Measurements from ENCODE around the gene HRK.

HRK gene

DNA sequence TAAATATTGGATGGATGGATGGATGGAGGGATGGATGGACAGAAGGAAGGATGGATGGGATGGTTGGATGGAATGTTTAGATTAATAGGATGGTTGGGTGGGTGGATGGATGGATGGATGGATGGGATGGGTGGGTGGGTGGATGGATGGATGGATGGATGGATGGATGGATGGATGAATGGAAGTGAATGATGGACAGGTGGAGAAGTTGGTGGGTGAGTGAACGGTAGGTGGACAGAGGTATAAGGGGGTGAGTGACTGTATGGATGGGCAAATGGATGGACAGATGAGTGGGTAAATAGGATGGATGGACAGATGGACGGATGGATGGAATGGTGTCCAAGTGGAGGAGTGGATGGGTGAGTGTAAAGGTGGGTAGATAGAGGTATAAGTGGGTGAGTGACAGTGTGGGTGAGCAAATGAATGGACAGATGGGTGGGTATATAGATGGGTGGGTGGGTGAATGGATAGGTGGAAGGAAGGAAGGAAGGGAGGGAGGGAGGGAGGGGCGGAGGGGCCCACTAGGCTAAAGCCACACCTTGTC lies 41.9 kb downstream of the HRK start:
- no peak for DNase-seq (ENCODE audit: extremely low spot score)
- TF ChIP-seq, protein P1, sequence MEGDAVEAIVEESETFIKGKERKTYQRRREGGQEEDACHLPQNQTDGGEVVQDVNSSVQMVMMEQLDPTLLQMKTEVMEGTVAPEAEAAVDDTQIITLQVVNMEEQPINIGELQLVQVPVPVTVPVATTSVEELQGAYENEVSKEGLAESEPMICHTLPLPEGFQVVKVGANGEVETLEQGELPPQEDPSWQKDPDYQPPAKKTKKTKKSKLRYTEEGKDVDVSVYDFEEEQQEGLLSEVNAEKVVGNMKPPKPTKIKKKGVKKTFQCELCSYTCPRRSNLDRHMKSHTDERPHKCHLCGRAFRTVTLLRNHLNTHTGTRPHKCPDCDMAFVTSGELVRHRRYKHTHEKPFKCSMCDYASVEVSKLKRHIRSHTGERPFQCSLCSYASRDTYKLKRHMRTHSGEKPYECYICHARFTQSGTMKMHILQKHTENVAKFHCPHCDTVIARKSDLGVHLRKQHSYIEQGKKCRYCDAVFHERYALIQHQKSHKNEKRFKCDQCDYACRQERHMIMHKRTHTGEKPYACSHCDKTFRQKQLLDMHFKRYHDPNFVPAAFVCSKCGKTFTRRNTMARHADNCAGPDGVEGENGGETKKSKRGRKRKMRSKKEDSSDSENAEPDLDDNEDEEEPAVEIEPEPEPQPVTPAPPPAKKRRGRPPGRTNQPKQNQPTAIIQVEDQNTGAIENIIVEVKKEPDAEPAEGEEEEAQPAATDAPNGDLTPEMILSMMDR (IDR thresholded peaks at IDR 0.05; ENCODE audit: control extremely low read depth, extremely low read depth, low read depth, missing control alignments): no peak
- ChIA-PET POLR2A (no interaction called here), CTCF (no interaction called here)

DNA sequence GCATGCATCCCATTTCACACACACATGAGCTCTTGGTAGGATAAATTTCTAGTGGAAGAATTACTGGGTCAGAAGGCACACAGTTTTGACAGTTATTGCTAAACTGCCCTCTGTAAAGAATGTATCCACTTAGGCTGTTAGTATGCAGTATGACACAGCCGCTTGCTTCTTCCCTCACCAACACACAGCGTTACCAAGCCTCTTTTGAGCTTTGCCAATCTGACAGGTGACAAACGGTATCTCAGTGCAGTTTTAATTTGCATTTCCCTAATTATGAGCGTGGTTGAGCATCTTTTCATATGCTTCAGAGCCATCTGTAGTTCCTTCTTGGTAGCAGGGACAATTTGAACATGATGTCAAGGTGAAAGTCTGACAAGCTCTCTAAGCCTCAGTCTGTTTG lies 42.9 kb downstream of the HRK start:
- no peak for DNase-seq (ENCODE audit: extremely low spot score)
- TF ChIP-seq, protein P1 (IDR thresholded peaks at IDR 0.05; ENCODE audit: control extremely low read depth, extremely low read depth, low read depth, missing control alignments): no peak
- POLR2A ChIA-PET: no interaction called here
- CTCF ChIA-PET: no interaction called here

DNA sequence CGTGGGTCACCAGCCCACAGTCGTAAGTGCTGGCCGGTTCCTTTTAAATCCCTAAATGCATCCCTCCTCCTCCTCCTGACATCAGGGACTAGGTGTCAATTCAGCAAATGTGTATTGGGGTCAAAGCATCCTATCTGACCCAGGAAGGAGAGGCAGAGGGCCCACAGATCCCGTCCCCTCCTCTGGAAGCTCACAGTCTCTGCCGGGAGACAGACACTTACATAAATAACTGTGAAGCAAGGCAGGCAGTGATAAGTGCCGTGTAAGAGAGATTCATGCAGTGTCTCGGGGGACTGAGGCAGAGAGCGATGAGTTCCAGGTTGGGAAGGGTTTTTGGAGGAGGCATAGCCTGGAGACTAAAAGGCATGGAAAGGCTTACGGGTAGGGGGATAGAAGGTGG lies 44.1 kb downstream of the HRK start:
- POLR2A ChIA-PET: no interaction called here

DNA sequence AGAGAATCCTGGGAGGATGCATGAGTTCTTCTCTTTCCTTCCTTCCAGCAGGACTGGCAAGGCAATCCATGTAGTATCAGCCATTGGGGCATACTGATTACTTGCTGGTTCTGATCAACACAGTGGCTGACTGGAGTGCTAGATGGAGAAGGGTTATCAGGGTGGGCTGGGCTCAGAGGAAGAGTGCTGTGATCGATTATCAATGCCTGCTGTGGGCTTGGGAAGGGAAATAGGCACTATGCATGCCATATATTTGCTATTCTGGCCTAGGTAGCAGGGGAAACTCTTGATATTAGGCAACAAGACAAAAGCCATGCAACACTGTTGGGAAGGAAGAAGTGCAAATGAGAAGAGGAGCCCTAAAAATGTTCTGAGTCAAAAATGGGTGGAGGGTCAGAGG lies 45.8 kb downstream of the HRK start:
- CTCF ChIA-PET: no interaction called here
- DNase-seq (ENCODE audit: extremely low spot score): no peak
- POLR2A ChIA-PET: no interaction called here
- TF ChIP-seq, protein P1 (IDR thresholded peaks at IDR 0.05; ENCODE audit: control extremely low read depth, extremely low read depth, low read depth, missing control alignments): no peak

More for the DNA sequence above, 44.1 kb downstream of the HRK start:
- TF ChIP-seq, protein P1 (IDR thresholded peaks at IDR 0.05; ENCODE audit: control extremely low read depth, extremely low read depth, low read depth, missing control alignments): no peak
- no peak for DNase-seq (ENCODE audit: extremely low spot score)
- CTCF ChIA-PET: no interaction called here

DNA sequence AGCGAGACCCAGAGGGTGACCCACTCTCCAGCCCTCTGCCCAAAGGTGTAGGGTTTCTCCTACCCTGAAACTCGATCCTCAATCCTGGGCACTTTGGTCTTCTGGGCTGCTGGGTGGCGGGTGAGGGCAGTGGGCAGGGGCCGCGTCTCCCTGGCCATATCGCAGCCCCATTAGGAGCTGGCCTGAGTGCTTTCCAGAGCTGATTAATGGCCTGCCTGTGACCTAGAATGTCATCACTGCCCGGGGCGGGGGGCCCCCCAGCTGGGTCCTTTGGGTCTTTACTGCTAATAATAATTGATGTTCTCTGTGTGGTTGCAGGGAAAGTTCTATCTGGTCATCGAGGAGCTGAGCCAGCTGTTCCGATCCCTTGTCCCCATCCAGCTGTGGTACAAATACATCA lies 47.8 kb downstream of the HRK start:
- TF ChIP-seq, protein P1 (IDR thresholded peaks at IDR 0.05; ENCODE audit: control extremely low read depth, extremely low read depth, low read depth, missing control alignments): no peak
- ChIA-PET CTCF (interaction anchor here (1.4 kb wide), 1 partner anchor 10 kb away, joined by 5 read pairs; no protein-coding TSS in a partner anchor), POLR2A (interaction anchor here (0.5 kb wide), 1 partner anchor 305 kb away, joined by 5 read pairs; no protein-coding TSS in a partner anchor)
- no peak for DNase-seq (ENCODE audit: extremely low spot score)

DNA sequence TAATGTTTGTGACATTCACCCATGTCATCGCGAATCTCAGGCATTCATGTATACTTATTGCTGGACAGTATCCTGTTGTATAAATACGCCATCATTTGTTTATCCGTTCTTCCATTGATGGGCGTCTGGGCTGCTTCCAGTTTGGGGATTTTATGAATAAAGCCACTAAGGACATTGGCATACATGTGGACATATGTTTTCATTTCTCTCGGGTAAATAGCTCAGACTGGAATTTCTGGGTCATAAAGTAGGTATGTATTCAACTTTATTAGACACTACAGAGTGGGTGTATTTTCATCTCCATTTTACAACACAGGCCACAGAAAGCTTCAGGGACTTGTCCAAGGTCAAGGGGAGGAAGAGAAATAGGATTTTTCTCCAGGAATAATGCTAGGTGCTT lies 48.9 kb downstream of the HRK start:
- DNase-seq (ENCODE audit: extremely low spot score): no peak
- CTCF ChIA-PET: no interaction called here
- POLR2A ChIA-PET: no interaction called here
- TF ChIP-seq, protein P1 (IDR thresholded peaks at IDR 0.05; ENCODE audit: control extremely low read depth, extremely low read depth, low read depth, missing control alignments): no peak

DNA sequence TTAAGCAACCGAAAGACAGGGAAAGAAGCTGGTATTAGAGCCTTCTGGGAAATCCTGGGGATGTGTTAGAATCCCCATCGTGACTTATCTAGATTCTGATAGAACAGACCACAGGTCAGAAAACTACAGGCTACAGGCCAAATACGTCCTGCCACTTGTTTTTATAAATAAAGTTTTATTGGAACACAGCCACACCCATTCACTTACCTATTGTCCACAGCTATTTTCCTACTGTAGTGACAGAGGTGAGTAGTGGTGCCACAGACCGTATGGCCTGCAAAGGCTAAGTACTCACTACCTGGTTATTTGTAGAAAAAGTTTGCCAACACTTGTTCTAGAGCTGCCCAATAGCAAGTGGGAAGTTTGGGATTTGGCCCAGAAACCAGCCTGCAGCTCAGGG lies 53.8 kb downstream of the HRK start:
- DNase-seq (ENCODE audit: extremely low spot score): no peak
- POLR2A ChIA-PET: no interaction called here
- TF ChIP-seq, protein P1 (IDR thresholded peaks at IDR 0.05; ENCODE audit: control extremely low read depth, extremely low read depth, low read depth, missing control alignments): no peak
- CTCF ChIA-PET: no interaction called here
